Measurements from ENCODE around the gene CFAP52.
A peak's percentile ranks its signal among the peaks of the same experiment; 100 is the strongest.
"Not testable (repeated sequence)": the region's sequence is repeated elsewhere in the genome, so short reads cannot be mapped to it uniquely, and the experiment has no call there.

CFAP52 gene

DNA sequence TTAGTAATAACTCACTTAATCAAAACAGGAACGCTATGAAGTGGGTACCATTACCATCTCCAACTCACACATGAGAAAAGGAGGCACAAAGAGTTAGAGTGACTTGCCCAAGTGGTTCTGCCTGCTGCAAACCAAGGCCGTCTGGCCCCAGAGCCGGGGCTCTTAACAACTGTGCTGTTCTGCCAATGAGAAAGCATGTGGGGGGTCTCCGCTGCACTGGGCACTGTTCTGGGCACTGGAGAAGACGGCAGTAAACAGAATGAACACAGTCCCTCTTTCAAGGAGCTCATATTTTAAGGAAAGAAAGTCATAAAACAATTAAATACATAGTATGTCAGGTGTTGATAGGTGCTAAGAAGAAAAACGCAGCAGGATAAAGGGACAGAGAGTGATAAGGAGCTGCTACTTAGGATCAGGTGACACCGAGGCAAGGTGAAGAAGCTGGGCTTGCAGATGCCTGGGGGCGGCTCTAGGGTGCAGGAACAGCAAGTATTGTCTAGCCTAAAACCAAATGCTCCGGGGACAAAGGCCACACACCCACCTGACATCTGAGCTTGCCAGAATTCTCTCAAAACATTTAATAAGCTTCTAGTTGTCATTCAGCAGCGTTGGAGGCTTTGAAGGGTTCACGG lies 7.4 kb upstream of the CFAP52 start:
- no peak for DNase-seq (ENCODE audit: low read depth)

GRCh38 chr17:9571201-9571600 lies 5.2 kb upstream of the CFAP52 start:
- no peak for DNase-seq (ENCODE audit: low read depth)

- peak; percentile 74 for DNase-seq (ENCODE audit: low read depth)
These were observed 901 bp upstream of the CFAP52 start, which contains the start of gene STX8 for GRCh38 chr17:9575381-9576101. Gene STX8 (minus strand): TSS chr17:9575820. CDS start chr17:9575808, 12 bp downstream.

GRCh38 chr17:9577373-9577709 lies 899 bp downstream of the CFAP52 start:
- DNase-seq (ENCODE audit: low read depth): no peak

DNA sequence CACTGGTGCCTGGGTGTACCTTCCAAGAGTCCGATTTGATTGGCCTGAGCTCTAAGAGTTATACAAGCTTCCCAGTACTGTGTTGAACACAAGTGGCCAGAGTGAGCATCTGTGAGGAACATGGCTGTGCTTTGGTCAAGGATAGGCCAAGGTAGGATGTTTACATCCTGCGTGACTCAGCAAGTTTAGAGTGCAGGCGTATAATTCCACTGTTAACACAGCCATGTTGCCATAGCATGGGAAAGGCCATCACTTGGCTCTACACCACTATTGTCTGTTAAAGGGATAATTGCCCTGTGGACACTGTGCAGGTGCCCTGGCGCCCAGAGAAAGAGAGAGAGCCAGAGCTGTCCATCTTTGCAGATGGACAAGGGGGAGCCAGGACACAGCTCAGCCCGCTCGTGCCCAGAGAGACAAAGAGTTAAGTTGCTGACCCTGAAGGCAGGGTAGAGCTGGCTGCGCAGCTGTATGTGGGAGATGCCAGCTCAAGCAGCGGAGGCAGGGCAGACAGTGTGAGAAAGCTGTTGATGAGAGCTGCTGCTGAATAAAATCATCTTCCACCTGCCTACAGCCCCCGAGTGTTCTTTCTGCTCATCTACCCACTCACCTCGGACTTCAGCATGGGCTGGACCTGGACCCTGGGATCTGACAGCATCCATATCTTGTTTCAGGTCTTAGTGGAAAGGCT lies 11.7 kb downstream of the CFAP52 start:
- no peak for DNase-seq (ENCODE audit: low read depth)

GRCh38 chr17:9594065-9594464 lies 17.6 kb downstream of the CFAP52 start:
- no peak for DNase-seq (ENCODE audit: low read depth)

GRCh38 chr17:9597638-9598037 lies 21.2 kb downstream of the CFAP52 start:
- not testable (repeated sequence) for DNase-seq (ENCODE audit: low read depth)

DNA sequence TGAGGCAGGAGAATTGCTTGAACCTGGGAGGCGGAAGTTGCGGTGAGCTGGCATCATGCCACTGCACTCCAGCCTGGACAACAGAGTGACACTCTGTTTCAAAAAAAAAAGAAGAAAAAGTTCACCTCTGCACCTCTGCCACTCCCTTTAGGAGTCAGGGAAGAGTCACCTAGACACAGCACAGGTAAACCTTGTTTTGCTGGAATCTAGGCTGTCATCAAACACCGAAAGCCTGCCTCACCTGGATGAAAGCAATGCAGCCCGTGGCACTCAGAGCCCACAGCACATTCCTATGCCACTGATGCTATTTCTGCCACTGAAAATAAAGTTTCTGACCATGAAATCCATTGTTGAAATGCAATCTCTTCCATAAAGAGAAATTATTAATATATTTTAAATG lies 22.2 kb downstream of the CFAP52 start:
- no peak for DNase-seq (ENCODE audit: low read depth)

DNA sequence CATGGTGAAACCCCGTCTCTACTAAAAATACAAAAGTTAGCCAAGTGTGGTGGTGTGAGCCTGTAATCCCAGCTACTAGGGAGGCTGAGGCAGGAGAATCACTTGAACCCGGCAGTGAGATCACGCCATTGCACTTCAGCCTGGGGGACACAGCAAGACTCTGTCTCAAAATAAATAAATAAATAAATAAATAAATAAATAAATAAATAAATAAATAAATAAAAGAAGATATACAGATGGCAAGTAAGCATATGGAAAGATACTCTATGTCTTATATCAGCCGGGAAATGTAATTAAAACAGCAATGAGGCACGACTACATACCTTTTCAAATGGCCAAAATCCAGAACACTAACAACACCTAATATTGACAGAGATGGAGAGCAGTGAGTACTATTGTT lies 28.1 kb downstream of the CFAP52 start:
- not testable (repeated sequence) for DNase-seq (ENCODE audit: low read depth)

DNA sequence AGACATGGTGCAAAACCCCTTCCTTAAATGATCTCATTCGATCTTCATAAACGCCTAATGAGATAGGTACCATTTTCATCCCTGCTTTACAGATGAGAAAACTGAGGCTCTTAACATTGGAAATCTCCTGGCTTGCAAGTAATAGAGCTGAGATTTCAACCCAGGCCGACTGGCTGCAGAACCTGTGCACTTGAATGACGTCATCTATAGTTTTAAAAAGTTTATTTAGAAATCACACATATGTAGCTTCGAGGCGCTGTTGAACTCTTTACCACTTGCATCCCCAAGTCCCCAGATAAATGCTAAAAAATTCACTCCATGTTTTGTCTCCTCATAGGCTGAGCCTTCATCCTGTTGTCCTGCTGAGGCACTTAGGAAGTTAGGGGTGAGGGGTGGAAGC lies 30.0 kb downstream of the CFAP52 start:
- no peak for DNase-seq (ENCODE audit: low read depth)

- not testable (repeated sequence) for DNase-seq (ENCODE audit: low read depth)
These were observed 30.6 kb downstream of the CFAP52 start for GRCh38 chr17:9607058-9607457.

DNA sequence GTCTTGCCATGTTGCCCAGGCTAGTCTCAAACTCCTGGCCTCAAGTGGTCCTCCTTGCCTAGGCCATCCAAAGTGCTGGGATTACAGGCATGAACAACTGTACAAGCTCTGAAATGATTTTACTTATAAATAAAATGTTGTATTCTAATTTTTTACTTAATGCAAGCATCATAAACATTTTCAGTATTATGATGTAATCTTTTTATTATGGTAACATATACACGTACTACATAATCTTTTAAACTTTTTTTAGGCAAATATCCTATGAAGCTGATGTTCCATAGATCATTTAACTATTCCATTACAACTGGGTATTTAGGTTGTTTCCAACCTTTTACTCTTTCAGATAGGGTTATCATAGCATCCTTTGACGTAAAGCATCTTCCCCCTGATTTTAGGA lies 35.1 kb downstream of the CFAP52 start:
- no peak for DNase-seq (ENCODE audit: low read depth)

DNA sequence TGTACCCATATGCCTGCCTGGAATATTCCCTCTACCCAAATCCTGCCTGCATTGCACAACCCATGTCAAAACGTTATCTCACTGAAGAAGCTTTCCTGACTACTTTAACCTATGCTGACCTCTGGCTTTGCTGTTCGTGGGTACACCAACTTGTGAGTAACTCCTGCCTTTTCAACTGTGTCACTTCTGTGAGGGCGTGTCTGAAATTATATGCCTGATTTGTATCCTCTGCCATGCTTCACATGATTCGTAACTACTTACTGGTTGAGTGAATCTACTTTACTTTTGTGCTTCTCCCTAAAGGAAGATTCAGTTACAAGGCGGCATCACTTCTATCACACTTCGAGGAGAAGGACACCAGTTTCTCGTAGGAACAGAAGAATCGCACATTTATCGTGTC lies 35.6 kb downstream of the CFAP52 start:
- no peak for DNase-seq (ENCODE audit: low read depth)

DNA sequence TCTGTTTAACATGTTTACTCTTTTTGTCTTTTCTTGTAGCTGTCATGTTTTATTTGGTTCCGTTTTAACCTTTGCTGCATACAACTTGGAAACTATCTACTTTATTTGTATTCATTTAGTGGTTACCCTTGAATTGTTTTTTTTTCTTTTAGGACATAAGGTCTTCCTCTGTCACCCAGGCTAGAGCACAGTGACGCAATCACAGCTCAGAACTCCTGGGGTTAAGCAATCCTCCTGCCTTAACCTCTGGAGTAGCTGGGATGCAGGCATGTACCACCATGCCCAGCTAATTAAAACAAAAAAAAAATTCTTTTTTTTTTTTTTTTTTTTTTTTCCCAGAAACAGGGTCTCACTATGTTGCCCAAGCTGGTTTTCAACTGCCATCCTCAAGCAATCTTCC lies 39.0 kb downstream of the CFAP52 start:
- no peak for DNase-seq (ENCODE audit: low read depth)

- DNase-seq (ENCODE audit: low read depth): no peak
These were observed 46.5 kb downstream of the CFAP52 start for GRCh38 chr17:9622961-9623360.

- DNase-seq (ENCODE audit: low read depth): no peak
These were observed 52.1 kb downstream of the CFAP52 start for GRCh38 chr17:9628509-9628908.

DNA sequence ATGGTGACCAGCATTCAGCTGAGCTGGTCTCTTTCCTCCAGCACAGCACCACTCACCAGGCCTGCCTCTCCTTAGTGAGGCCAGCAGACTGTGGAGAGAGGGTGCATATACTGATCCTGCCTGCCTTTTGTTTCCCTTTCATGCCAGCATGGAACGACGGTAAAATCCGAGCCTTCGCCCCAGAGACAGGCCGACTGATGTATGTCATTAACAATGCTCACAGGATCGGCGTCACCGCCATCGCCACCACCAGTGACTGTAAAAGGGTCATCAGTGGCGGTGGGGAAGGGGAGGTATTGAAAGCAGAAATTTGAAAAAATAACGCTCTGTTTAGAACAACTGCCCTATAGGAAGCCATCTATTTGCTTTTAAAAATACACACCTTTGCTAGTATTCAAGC lies 56.3 kb downstream of the CFAP52 start:
- DNase-seq (ENCODE audit: low read depth): no peak

DNA sequence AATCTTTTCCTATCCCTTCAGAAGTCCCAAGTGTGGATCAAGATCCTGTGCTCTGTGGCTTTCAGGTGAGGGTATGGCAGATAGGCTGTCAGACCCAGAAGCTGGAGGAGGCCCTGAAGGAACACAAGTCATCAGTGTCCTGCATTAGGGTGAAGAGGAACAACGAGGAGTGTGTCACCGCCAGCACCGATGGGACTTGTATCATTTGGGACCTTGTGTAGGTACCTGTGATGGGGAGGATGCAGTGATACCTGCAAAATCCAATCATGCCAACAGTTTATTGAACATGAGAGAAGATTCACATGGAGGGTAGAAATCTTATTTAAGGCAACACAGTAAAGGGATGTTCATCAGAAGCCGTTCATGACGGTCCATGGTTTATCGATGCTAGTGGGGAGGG lies 58.9 kb downstream of the CFAP52 start:
- DNase-seq (ENCODE audit: low read depth): no peak

DNA sequence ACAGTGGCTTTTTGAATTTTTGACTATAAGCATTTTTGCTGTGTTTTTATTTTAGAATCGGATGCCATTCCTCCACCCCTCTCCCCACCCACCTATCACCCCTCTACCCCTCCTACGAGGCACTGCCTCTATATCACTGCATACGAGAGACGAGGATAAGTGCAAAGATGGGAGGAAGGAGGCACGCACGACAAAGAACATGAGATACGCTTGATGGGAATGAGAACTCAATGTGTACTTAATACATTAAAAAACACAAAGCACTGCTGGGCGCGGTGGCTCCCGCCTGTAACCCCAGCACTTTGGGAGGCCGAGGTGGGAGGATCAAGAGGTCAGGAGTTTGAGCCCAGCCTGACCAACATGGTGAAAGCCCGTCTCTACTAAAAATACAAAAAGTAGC lies 60.1 kb downstream of the CFAP52 start:
- DNase-seq (ENCODE audit: low read depth): no peak

- not testable (repeated sequence) for DNase-seq (ENCODE audit: low read depth)
These were observed 63.9 kb downstream of the CFAP52 start for GRCh38 chr17:9640388-9640787.

- DNase-seq (ENCODE audit: low read depth): no peak
These were observed 67.2 kb downstream of the CFAP52 start for GRCh38 chr17:9643611-9644010.

- no peak for DNase-seq (ENCODE audit: low read depth)
These were observed 68.7 kb downstream of the CFAP52 start, which contains the start of gene USP43 for GRCh38 chr17:9644910-9645751. Gene USP43 (plus strand): TSS chr17:9645517. CDS start chr17:9645633, 116 bp downstream.
